Erythroblast (primary cell): Measurements from ENCODE around the gene INSYN2B.

Experiments used
- GATA1 ChIP-seq: IDR thresholded peaks from 2 replicates; pipeline ENCODE4 v1.6.1; 2011; ENCODE audit warnings: low read depth, mild to moderate bottlenecking, control low read depth, low read length, moderate library complexity
- POLR2A ChIP-seq: IDR thresholded peaks from 2 replicates; pipeline ENCODE4 v1.6.1; 2011; ENCODE audit warnings: mild to moderate bottlenecking, low read length

- TF ChIP-seq POLR2A (no peak), GATA1 (no peak)
Observed at GRCh38 chr5:169848271-169848670, 132.0 kb downstream of the INSYN2B start.
